H1 (cell line): ENCODE results near the gene ZSCAN30. TPM values are rescaled to one million over a fixed set of nuclear protein-coding genes. Genes with fewer than 3 reads are reported as not detected.

Source experiments
- CTCF ChIA-PET: fragments of 300-600 bp; sonication (Branson Sonifier 250); formaldehyde crosslinking; loops from one replicate; lab custom pipeline; 2021; ENCODE audit not compliant: partially characterized antibody; lab: Charles Lee
- POLR2A ChIA-PET: fragments of 300-600 bp; sonication (Branson Sonifier 250); formaldehyde crosslinking; loops from one replicate; lab custom pipeline; 2021; ENCODE audit warnings: inconsistent platforms; ENCODE audit not compliant: partially characterized antibody; lab: Charles Lee
- DNase-seq, 2 experiments: peaks; one replicate each; pipeline versions ENCODE4 v3.0.0 to v3.0.0-alpha.2; 2010 to 2022; ENCODE audit warnings: low spot score in 2 of 2, low read depth in 1 of 2, mixed read lengths in 1 of 2
- FAIRE-seq: peaks from 2 replicates; lab custom pipeline; 2011; peaks lifted over from hg19 to GRCh38; lab: Jason Lieb, UNC
- H2AFZ ChIP-seq: 2 replicates; pipeline ENCODE4 v1.8.1; 2012; ENCODE audit warnings: low read length, inconsistent platforms
- H2AK5ac ChIP-seq: 2 replicates; pipeline ENCODE4 v1.6.1; 2013; ENCODE audit warnings: low read depth, low read length
- H2BK120ac ChIP-seq: replicated peaks from 2 replicates; pipeline ENCODE3; 2013; ENCODE audit warnings: low read depth, low read length, inconsistent platforms
- H2BK12ac ChIP-seq: 2 replicates; pipeline ENCODE4 v1.6.1; 2013; ENCODE audit warnings: low read depth, low read length
- H2BK15ac ChIP-seq: 2 replicates; pipeline ENCODE4 v1.6.1; 2013; ENCODE audit warnings: low read length
- H2BK20ac ChIP-seq: 2 replicates; pipeline ENCODE4 v1.6.1; 2013; ENCODE audit warnings: low read length
- H2BK5ac ChIP-seq: 2 replicates; pipeline ENCODE4 v1.6.1; 2013; ENCODE audit warnings: low read depth, low read length
- H3K14ac ChIP-seq: 2 replicates; pipeline ENCODE4 v1.6.1; 2013; ENCODE audit warnings: inconsistent platforms; ENCODE audit not compliant: insufficient read length
- H3K18ac ChIP-seq: 2 replicates; pipeline ENCODE4 v1.6.1; 2013; ENCODE audit warnings: low read length; ENCODE audit errors: extremely low read depth
- H3K23ac ChIP-seq: 2 replicates; pipeline ENCODE4 v1.6.1; 2013; ENCODE audit warnings: inconsistent platforms; ENCODE audit not compliant: insufficient read length
- H3K23me2 ChIP-seq: 2 replicates; pipeline ENCODE4 v1.6.1; 2013; ENCODE audit warnings: low read depth, low read length
- H3K27ac ChIP-seq: 2 replicates; pipeline ENCODE4 v1.6.1; 2011; ENCODE audit warnings: low read depth, low read length, inconsistent platforms
- H3K27me3 ChIP-seq, 4 experiments: replicated peaks in 1 of 4; 1 replicate in 1 of 4; 2 replicates in 3 of 4; pipeline versions ENCODE4 v1.6.1 to v1.8.1; 2011 to 2013; ENCODE audit warnings: low read length in 3 of 4, mild to moderate bottlenecking in 3 of 4, inconsistent platforms in 2 of 4, mixed read lengths in 2 of 4, moderate library complexity in 1 of 4; ENCODE audit not compliant: control insufficient read depth in 3 of 4, insufficient read depth in 3 of 4; ENCODE audit errors: extremely low read depth in 1 of 4
- H3K36me3 ChIP-seq, 4 experiments: 2 replicates each; pipeline versions ENCODE4 v1.6.1 to v1.8.1; 2011 to 2013; ENCODE audit warnings: mild to moderate bottlenecking in 4 of 4, low read length in 3 of 4, moderate library complexity in 2 of 4, control low read depth in 1 of 4, inconsistent platforms in 1 of 4; ENCODE audit not compliant: insufficient read depth in 4 of 4, control insufficient read depth in 2 of 4
- H3K4ac ChIP-seq: replicated peaks from 2 replicates; pipeline ENCODE3; 2013; ENCODE audit warnings: low read length, low read depth, mixed read lengths, inconsistent platforms; ENCODE audit not compliant: insufficient read length
- H3K4me1 ChIP-seq, 4 experiments: replicated peaks in 1 of 4; 1 replicate in 1 of 4; 2 replicates in 3 of 4; pipeline versions ENCODE4 v1.6.1 to v1.8.1; 2011 to 2013; ENCODE audit warnings: low read length in 3 of 4, inconsistent platforms in 2 of 4, mixed read lengths in 1 of 4; ENCODE audit not compliant: insufficient read depth in 4 of 4, control insufficient read depth in 3 of 4
- H3K4me2 ChIP-seq, 2 experiments: 2 replicates each; pipeline versions ENCODE4 v1.6.1 to v1.8.1; 2011 to 2013; ENCODE audit warnings: low read depth in 2 of 2, low read length in 2 of 2, control low read depth in 1 of 2, inconsistent platforms in 1 of 2, mild to moderate bottlenecking in 1 of 2; ENCODE audit not compliant: insufficient read depth in 1 of 2
- H3K4me3 ChIP-seq, 4 experiments: fragments of 200-600, 300-600 bp in 1 of 4; sonication (generic), shearing (Covaris generic), sonication (Bioruptor Twin) in 1 of 4; 2 replicates each; pipeline versions ENCODE4 v1.5.1 to v1.8.1; 2011 to 2016; ENCODE audit warnings: low read length in 4 of 4, low read depth in 3 of 4, control low read depth in 2 of 4, inconsistent platforms in 2 of 4, mild to moderate bottlenecking in 2 of 4, mixed read lengths in 1 of 4, moderate library complexity in 1 of 4; ENCODE audit not compliant: insufficient read depth in 2 of 4; ENCODE audit errors: extremely low read depth in 1 of 4
- H3K56ac ChIP-seq: replicated peaks from 2 replicates; pipeline ENCODE3; 2013; ENCODE audit warnings: low read depth, mild to moderate bottlenecking, mixed read lengths, low read length, inconsistent platforms; ENCODE audit not compliant: insufficient read length
- H3K79me1 ChIP-seq: 2 replicates; pipeline ENCODE4 v1.6.1; 2013; ENCODE audit warnings: low read depth, low read length, control low read depth
- H3K79me2 ChIP-seq, 2 experiments: 2 replicates each; pipeline versions ENCODE4 v1.6.1 to v1.8.1; 2012 to 2013; ENCODE audit warnings: low read length in 2 of 2, mild to moderate bottlenecking in 2 of 2, inconsistent platforms in 1 of 2; ENCODE audit not compliant: insufficient read depth in 2 of 2, control insufficient read depth in 1 of 2
- H3K9ac ChIP-seq, 4 experiments: replicated peaks in 1 of 4; 1 replicate in 1 of 4; 2 replicates in 3 of 4; pipeline versions ENCODE4 v1.6.1 to v1.8.1; 2011 to 2013; ENCODE audit warnings: low read depth in 3 of 4, low read length in 3 of 4, control low read depth in 2 of 4, mild to moderate bottlenecking in 2 of 4, moderate library complexity in 2 of 4, inconsistent platforms in 1 of 4; ENCODE audit errors: extremely low read depth in 1 of 4
- H3K9me3 ChIP-seq, 2 experiments: 2 replicates each; pipeline versions ENCODE4 v1.6.1 to v1.8.1; 2012 to 2013; ENCODE audit warnings: mild to moderate bottlenecking in 2 of 2, moderate library complexity in 2 of 2, control low read depth in 1 of 2, inconsistent platforms in 1 of 2, low read depth in 1 of 2, low read length in 1 of 2, mixed read lengths in 1 of 2; ENCODE audit not compliant: insufficient read depth in 2 of 2
- H4K20me1 ChIP-seq, 2 experiments: replicated peaks in 1 of 2; 2 replicates each; pipeline versions ENCODE3 to v1.8.1; 2011 to 2013; ENCODE audit warnings: inconsistent platforms in 2 of 2, low read length in 2 of 2, mild to moderate bottlenecking in 1 of 2; ENCODE audit not compliant: insufficient read depth in 2 of 2, control insufficient read depth in 1 of 2
- H4K5ac ChIP-seq: 2 replicates; pipeline ENCODE4 v1.6.1; 2013; ENCODE audit warnings: low read length, low read depth, mixed read lengths, inconsistent platforms; ENCODE audit not compliant: insufficient read length
- H4K8ac ChIP-seq: 2 replicates; pipeline ENCODE4 v1.8.0; 2013; ENCODE audit warnings: mild to moderate bottlenecking, moderate library complexity, low read length, inconsistent platforms; ENCODE audit not compliant: insufficient read depth; ENCODE audit errors: extremely low read depth
- H4K91ac ChIP-seq: replicated peaks from 2 replicates; pipeline ENCODE3; 2013; ENCODE audit warnings: low read length, mixed read lengths, inconsistent platforms; ENCODE audit not compliant: insufficient read length
- BRCA1 ChIP-seq: IDR thresholded peaks from 2 replicates; pipeline ENCODE4 v1.6.1; 2012; ENCODE audit warnings: low read depth, low read length, improper control_type of control experiment
- JUND ChIP-seq: IDR thresholded peaks from 2 replicates; pipeline ENCODE4 v1.6.1; 2011; ENCODE audit warnings: mild to moderate bottlenecking, improper control_type of control experiment, low read length
- SAP30 ChIP-seq: fragments of 300-600 bp; sonication (generic); IDR thresholded peaks from 2 replicates; pipeline ENCODE4 v1.7.1; 2012; ENCODE audit warnings: low read length, moderate library complexity, mild to moderate bottlenecking, inconsistent platforms; ENCODE audit not compliant: insufficient read depth, insufficient replicate concordance
- SIN3A ChIP-seq, 2 experiments: IDR thresholded peaks in 1 of 2; conservative IDR thresholded peaks in 1 of 2; 2 replicates each; pipeline ENCODE4 v1.6.1; 2011 to 2012; ENCODE audit warnings: low read length in 2 of 2, improper control_type of control experiment in 1 of 2, low read depth in 1 of 2, mild to moderate bottlenecking in 1 of 2
- WGBS, 2 experiments: shearing (Covaris generic) in 1 of 2; methylation state at CpG; one replicate each; pipeline versions ENCODE4 v1.1.6 to v1.1.7; 2013 to 2015; ENCODE audit warnings: low lambda C conversion rate in 2 of 2, mixed read lengths in 2 of 2, inconsistent platforms in 1 of 2, low coverage in 1 of 2, missing lambda C conversion rate in 1 of 2; ENCODE audit not compliant: insufficient replicate concordance in 2 of 2, insufficient coverage in 1 of 2, insufficient read length in 1 of 2; ENCODE audit errors: extremely low coverage in 1 of 2, missing lambda C conversion rate in 1 of 2; 5-methylcytosine and 5-hydroxymethylcytosine counted together
- polyA plus RNA-seq, 7 experiments: library from polyadenylated mRNA; depleted of rRNA in 3 of 7; stranded (reverse) in 5 of 7; unstranded in 2 of 7; fragments of >200 nt in 5 of 7; fragments of 200-250 nt in 2 of 7; gene quantifications; 1 replicate in 5 of 7; 2 replicates in 1 of 7; 4 replicates in 1 of 7; pipeline versions ENCODE4 v1.2.1 to v1.2.3, GENCODE V29; 2011 to 2013; ENCODE audit warnings: missing spikeins in 2 of 7, mixed read lengths in 2 of 7
- total RNA-seq: library from RNA; stranded (reverse); fragmentation: NEBNext Ultra II Directional; extraction: Animal tissue kit (Norgen Biotek cat#: 25700); gene quantifications from 2 replicates; pipeline ENCODE4 v1.2.1, GENCODE V29; 2021

ZSCAN30 gene
- total and polyA plus RNA-seq, 2 of the 8 experiments (the other 6 are each of a cell fraction or from before 2014, with no cell fraction given): 4.4 to 10.3 TPM

- CTCF ChIA-PET: interaction anchor here (1.6 kb wide), 1 partner anchor 40 kb away, joined by 6 read pairs; no protein-coding TSS in a partner anchor
- no peak overlapping the region for H3K4ac ChIP-seq
- TF ChIP-seq SIN3A (conservative IDR thresholded peaks at IDR 0.05 in 1 of 2, IDR thresholded peaks at IDR 0.05 in 1 of 2; ENCODE audit: low read depth in 1 of 2, low read length in 2 of 2) (no peak), BRCA1 (no peak), JUND (no peak), SAP30 (no peak)
Measured at GRCh38 chr18:35271656-35272055, 18.4 kb downstream of the ZSCAN30 start.

More at GRCh38 chr18:35271656-35272055, 18.4 kb downstream of the ZSCAN30 start:
- Histone ChIP-seq H3K79me1 (no peaks in the 10 kb centered on the region), H3K79me2 (no peaks in the 10 kb centered on the region), H2BK12ac (no peak overlapping the region), H3K23ac (no peak overlapping the region), H3K18ac (no peak overlapping the region), H4K20me1 (no peaks in the 10 kb centered on the region), H3K14ac (no peak overlapping the region), H4K5ac (no peak overlapping the region), H4K91ac (no peak overlapping the region), H3K36me3 (peaks cover 0 to 14% (median 0%) of the 10 kb centered on the region in 4 experiments; a peak in 1 of 8 replicates), H3K4me1 (no peaks in the 10 kb centered on the region), H2BK120ac (no peak overlapping the region), H3K56ac (no peak overlapping the region), H2BK15ac (no peak overlapping the region), H2AFZ (no peak overlapping the region), H2BK20ac (no peak overlapping the region), H3K4me2 (no peak overlapping the region), H3K9ac (no peak overlapping the region), H3K23me2 (no peaks in the 10 kb centered on the region; the same call in 1 of the 2 replicates), H4K8ac (no peak overlapping the region), H3K27me3 (no peaks in the 10 kb centered on the region), H2AK5ac (no peak overlapping the region), H3K4me3 (no peak overlapping the region), H3K27ac (no peak overlapping the region), H2BK5ac (no peak overlapping the region), H3K9me3 (peaks cover 0 to 17% of the 10 kb centered on the region in 2 experiments; a peak in 2 of 4 replicates)
- DNase-seq (no peak), FAIRE-seq (no peak)
- 95% methylated on average over 33 of the region's 35 CpGs; no CpG with 5 or more reads in 1 of the 2 experiments for WGBS, 2 experiments
- POLR2A ChIA-PET: interaction anchor here (1.6 kb wide), 1 partner anchor 10 kb away, joined by 3 read pairs; no protein-coding TSS in a partner anchor
